ENCODE results near the gene PRDM5. TPM values are rescaled to one million over a fixed set of nuclear protein-coding genes. Genes with fewer than 3 reads are reported as not detected.

PRDM5 gene
- polyA plus RNA-seq, 1 donor (not counting 4 experiments of a cell fraction or from before 2014, with no cell fraction given) = 3.6 TPM

DNA sequence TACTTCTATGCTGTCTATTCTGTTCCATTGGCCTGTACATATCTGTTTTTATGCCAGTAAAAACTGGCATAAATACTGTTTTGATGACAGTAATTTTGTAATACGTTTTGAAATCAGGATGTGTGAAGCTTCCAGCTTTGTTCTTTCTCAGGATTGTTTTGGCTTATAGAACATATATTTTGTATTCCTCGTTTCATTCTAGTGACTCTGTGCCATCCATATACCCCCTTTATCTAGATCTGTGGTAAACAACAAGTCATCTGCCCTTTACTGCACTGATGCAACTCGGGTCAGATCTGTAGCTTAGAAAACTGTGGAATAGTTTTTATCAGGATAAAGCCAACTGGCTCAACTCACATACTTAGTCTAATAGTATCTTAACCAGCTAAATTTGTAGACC is 233.7 kb downstream of the PRDM5 start:
- Histone ChIP-seq H3K36me3 (ENCODE audit: control insufficient read depth in 2 of 2, extremely low read depth in 1 of 2, insufficient read depth in 2 of 2, low read length in 2 of 2) (no peaks in the 10 kb centered on the region), H3K4me1 (ENCODE audit: control insufficient read depth, extremely low read depth, insufficient read depth, low read length) (peaks cover 11% of the 10 kb centered on the region), H4K20me1 (ENCODE audit: control insufficient read depth, extremely low read depth, insufficient read depth, low read length) (no peaks in the 10 kb centered on the region), H3K4me2 (ENCODE audit: control insufficient read depth, extremely low read depth, insufficient read depth, low read depth, low read length) (no peak overlapping the region), H2AFZ (ENCODE audit: control insufficient read depth, low read length) (no peak overlapping the region), H3K27me3 (ENCODE audit: control insufficient read depth, extremely low read depth, insufficient read depth, low read length) (no peaks in the 10 kb centered on the region), H3K9ac (ENCODE audit: control insufficient read depth, extremely low read depth, insufficient read depth, low read length) (no peak overlapping the region), H3K9me1 (ENCODE audit: control insufficient read depth, extremely low read depth, insufficient read depth, low read length) (no peaks in the 10 kb centered on the region), H3K9me3 (ENCODE audit: control insufficient read depth, low read depth, low read length) (no peaks in the 10 kb centered on the region), H3K79me2 (ENCODE audit: control insufficient read depth, insufficient read depth, low read length) (no peaks in the 10 kb centered on the region), H3K4me3 (ENCODE audit: control insufficient read depth in 2 of 3, extremely low read depth in 1 of 3, insufficient read depth in 2 of 3, low read depth in 1 of 3, low read length in 3 of 3) (no peak overlapping the region), H3K27ac (ENCODE audit: control insufficient read depth, insufficient read depth, low read length) (no peak overlapping the region)
- FAIRE-seq (no peak), DNase-seq (ENCODE audit: low read depth, low spot score) (no peak)
- dilution Hi-C loops (cut with MboI; ENCODE audit: extremely low pct_ligation_motif_present, low sequenced_read_pairs) = no loop called here
- TF ChIP-seq, protein P1, sequence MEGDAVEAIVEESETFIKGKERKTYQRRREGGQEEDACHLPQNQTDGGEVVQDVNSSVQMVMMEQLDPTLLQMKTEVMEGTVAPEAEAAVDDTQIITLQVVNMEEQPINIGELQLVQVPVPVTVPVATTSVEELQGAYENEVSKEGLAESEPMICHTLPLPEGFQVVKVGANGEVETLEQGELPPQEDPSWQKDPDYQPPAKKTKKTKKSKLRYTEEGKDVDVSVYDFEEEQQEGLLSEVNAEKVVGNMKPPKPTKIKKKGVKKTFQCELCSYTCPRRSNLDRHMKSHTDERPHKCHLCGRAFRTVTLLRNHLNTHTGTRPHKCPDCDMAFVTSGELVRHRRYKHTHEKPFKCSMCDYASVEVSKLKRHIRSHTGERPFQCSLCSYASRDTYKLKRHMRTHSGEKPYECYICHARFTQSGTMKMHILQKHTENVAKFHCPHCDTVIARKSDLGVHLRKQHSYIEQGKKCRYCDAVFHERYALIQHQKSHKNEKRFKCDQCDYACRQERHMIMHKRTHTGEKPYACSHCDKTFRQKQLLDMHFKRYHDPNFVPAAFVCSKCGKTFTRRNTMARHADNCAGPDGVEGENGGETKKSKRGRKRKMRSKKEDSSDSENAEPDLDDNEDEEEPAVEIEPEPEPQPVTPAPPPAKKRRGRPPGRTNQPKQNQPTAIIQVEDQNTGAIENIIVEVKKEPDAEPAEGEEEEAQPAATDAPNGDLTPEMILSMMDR (optimal IDR thresholded peaks at IDR 0.05 in 1 of 3, IDR thresholded peaks at IDR 0.05 in 1 of 3, conservative IDR thresholded peaks at IDR 0.05 in 1 of 3; ENCODE audit: extremely low read depth in 1 of 3, insufficient read depth in 2 of 3, low read length in 3 of 3) = no peak
- TF ChIP-seq EZH2 (IDR thresholded peaks at IDR 0.05; ENCODE audit: low read length) = no peak

DNA sequence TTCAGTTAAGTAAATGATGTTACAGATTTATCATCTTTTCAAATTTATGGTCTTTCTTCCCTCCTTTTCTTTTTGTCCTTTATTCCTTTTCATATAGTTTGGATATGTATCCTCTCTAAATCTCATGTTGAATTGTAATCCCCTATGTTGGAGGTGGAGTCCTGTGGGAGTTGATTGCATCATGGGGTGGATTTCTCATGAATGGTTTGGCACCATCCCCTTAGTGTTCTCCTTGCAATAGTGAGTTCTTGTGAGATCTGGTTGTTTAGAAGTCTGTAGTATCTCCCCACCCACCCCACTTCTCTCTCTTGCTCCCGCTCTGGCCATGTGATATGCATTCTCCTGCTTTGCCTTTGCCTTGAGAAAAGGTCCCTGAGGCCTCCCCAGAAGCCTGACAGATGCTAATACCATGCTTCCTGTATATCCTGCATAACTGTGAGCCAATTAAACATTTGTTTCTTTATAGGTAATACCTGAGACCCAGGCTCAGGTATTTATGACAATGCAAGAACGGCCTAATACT is 236.7 kb downstream of the PRDM5 start:
- H3K27ac ChIP-seq (ENCODE audit: control insufficient read depth, insufficient read depth, low read length) = no peak overlapping the region
- H3K27me3 ChIP-seq (ENCODE audit: control insufficient read depth, extremely low read depth, insufficient read depth, low read length) = no peaks in the 10 kb centered on the region
- dilution Hi-C loops (cut with MboI; ENCODE audit: extremely low pct_ligation_motif_present, low sequenced_read_pairs) = no loop called here
- no peak overlapping the region for H3K4me2 ChIP-seq (ENCODE audit: control insufficient read depth, extremely low read depth, insufficient read depth, low read depth, low read length)
- no peak overlapping the region for H3K4me3 ChIP-seq (ENCODE audit: control insufficient read depth in 2 of 3, extremely low read depth in 1 of 3, insufficient read depth in 2 of 3, low read depth in 1 of 3, low read length in 3 of 3)
- TF ChIP-seq EZH2 (IDR thresholded peaks at IDR 0.05; ENCODE audit: low read length) = no peak
- TF ChIP-seq, protein P1 (optimal IDR thresholded peaks at IDR 0.05 in 1 of 3, IDR thresholded peaks at IDR 0.05 in 1 of 3, conservative IDR thresholded peaks at IDR 0.05 in 1 of 3; ENCODE audit: extremely low read depth in 1 of 3, insufficient read depth in 2 of 3, low read length in 3 of 3) = no peak
- no peaks in the 10 kb centered on the region for H4K20me1 ChIP-seq (ENCODE audit: control insufficient read depth, extremely low read depth, insufficient read depth, low read length)
- no peaks in the 10 kb centered on the region for H3K4me1 ChIP-seq (ENCODE audit: control insufficient read depth, extremely low read depth, insufficient read depth, low read length)
- FAIRE-seq (no peak), DNase-seq (ENCODE audit: low read depth, low spot score) (no peak)
- no peaks in the 10 kb centered on the region for H3K9me1 ChIP-seq (ENCODE audit: control insufficient read depth, extremely low read depth, insufficient read depth, low read length)
- H3K36me3 ChIP-seq (ENCODE audit: control insufficient read depth in 2 of 2, extremely low read depth in 1 of 2, insufficient read depth in 2 of 2, low read length in 2 of 2) = no peaks in the 10 kb centered on the region
- no peak overlapping the region for H3K9ac ChIP-seq (ENCODE audit: control insufficient read depth, extremely low read depth, insufficient read depth, low read length)
- no peaks in the 10 kb centered on the region for H3K79me2 ChIP-seq (ENCODE audit: control insufficient read depth, insufficient read depth, low read length)
- no peak overlapping the region for H2AFZ ChIP-seq (ENCODE audit: control insufficient read depth, low read length)
- no peaks in the 10 kb centered on the region for H3K9me3 ChIP-seq (ENCODE audit: control insufficient read depth, low read depth, low read length)

All from keratinocyte (primary cell).